ENCODE data around the gene DLGAP1. TPM values are rescaled to one million over a fixed set of nuclear protein-coding genes. Genes with fewer than 3 reads are reported as not detected.

The DLGAP1 gene
- total RNA-seq, 6 experiments from 2014 or later = 0.09 to 0.31 (median 0.18) TPM; not detected in 2

GRCh38 chr18:3502650-3503049 is 952.5 kb downstream of the DLGAP1 start:
- Histone ChIP-seq H3K4me3 (no peak overlapping the region), H3K27ac (no peak overlapping the region), H3K4me1 (peaks cover 0 to 4% (median 0%) of the 10 kb centered on the region in 4 donors), H3K36me3 (no peaks in the 10 kb centered on the region), H3K27me3 (no peaks in the 10 kb centered on the region), H3K9me3 (no peaks in the 10 kb centered on the region)
- WGBS (ENCODE audit: insufficient coverage, low coverage, low lambda C conversion rate, missing lambda C conversion rate) = 77% methylated on average over 4 of the region's 4 CpGs
- intact Hi-C loops (cut with DNase I) = no loop called here
- ATAC-seq = no peak
- TF ChIP-seq POLR2A (IDR thresholded peaks at IDR 0.05) (no peak), CTCF (IDR thresholded peaks at IDR 0.05) (no peak)
- no peak for DNase-seq

- peaks cover 0 to 4% (median 0%) of the 10 kb centered on the region in 4 donors for H3K4me1 ChIP-seq
- ATAC-seq = peak in 1 of 4 donors; percentile 42
- no peaks in the 10 kb centered on the region for H3K36me3 ChIP-seq
- no peak overlapping the region for H3K4me3 ChIP-seq
- TF ChIP-seq POLR2A (IDR thresholded peaks at IDR 0.05) = no peak
- no peak for TF ChIP-seq CTCF (IDR thresholded peaks at IDR 0.05)
- WGBS (ENCODE audit: insufficient coverage, low coverage, low lambda C conversion rate, missing lambda C conversion rate) = 32% methylated on average over 5 of the region's 5 CpGs
- no peak for DNase-seq
- no peaks in the 10 kb centered on the region for H3K27me3 ChIP-seq
- no peaks in the 10 kb centered on the region for H3K9me3 ChIP-seq
- no peak overlapping the region for H3K27ac ChIP-seq
- intact Hi-C loops (cut with DNase I) = no loop called here
Measured at GRCh38 chr18:3500016-3500415, 955.1 kb downstream of the DLGAP1 start.

DNA sequence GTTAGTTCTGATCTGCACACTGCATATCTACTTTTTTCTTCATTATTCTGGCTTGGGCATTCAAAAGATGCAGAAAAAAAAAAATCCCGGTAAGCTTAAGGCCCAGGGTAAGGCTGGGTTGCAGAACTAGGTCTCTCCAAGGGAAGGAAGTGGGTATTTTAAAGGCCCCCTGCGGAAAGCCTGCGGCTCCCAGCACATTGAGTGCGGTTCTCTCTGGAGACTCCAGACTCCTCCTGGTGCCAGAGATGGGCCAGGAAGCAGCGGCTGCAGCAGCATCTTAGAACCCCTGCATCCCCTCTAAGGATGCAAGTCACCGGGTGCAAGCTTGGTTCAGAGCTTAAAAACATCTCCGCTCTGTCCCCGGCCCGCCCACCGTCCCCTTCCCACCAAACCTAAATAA is 955.6 kb downstream of the DLGAP1 start:
- Histone ChIP-seq H3K9me3 (no peaks in the 10 kb centered on the region), H3K27ac (no peak overlapping the region), H3K36me3 (no peaks in the 10 kb centered on the region), H3K4me3 (peak overlapping the region; percentile 30 to 52 (median 38)), H3K27me3 (no peaks in the 10 kb centered on the region), H3K4me1 (peaks cover 0 to 4% (median 0%) of the 10 kb centered on the region in 4 donors)
- intact Hi-C loops (cut with DNase I) = no loop called here
- peak; percentile 30 to 41 (median 38) for ATAC-seq
- no peak for DNase-seq
- WGBS (ENCODE audit: insufficient coverage, low coverage, low lambda C conversion rate, missing lambda C conversion rate) = 19% methylated on average over 10 of the region's 10 CpGs
- TF ChIP-seq POLR2A (IDR thresholded peaks at IDR 0.05) (no peak), CTCF (IDR thresholded peaks at IDR 0.05) (no peak)

DNA sequence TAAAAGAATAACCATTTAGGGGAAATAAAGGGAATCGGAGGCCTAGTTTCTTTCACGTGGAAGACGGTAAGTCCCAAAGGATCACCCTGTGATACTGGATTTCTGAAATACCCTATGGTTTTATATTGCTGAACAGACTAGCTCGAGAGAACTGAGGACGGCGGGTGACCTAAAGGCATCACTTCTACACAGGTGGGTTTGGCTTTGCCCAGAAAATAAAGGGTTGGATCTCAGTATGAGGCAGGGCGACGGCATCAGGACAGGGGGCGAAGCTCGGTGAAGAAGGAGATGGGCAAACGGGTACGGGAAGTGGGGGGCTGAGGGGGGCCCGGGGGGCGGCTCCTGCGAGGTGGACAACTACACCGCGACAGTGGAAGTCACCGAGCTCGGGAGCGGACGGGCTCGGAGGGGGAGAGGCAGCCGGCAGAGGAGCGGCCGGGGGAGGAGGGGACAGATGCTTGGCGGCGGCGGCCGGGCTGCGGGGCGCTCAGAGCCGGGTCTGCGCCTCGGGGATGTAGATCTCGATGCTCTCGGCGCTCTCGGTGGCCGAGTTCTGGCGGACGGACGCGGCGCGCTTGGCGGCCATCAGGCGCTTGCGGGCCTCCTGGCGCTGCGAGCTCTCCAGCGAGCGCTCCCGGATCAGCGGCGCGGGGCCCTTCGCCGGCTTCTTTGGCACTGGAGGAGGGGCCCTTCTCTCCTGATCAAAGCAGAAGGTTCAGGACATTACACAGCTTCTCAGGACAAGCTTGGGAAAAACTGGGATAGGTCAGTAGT is 956.2 kb downstream of the DLGAP1 start:
- peak; percentile 68 to 79 (median 76) for ATAC-seq
- Histone ChIP-seq H3K36me3 (no peaks in the 10 kb centered on the region), H3K9me3 (no peaks in the 10 kb centered on the region), H3K4me1 (peaks cover 0 to 6% (median 0%) of the 10 kb centered on the region in 4 donors), H3K27ac (no peak overlapping the region), H3K27me3 (no peaks in the 10 kb centered on the region), H3K4me3 (peak overlapping the region; percentile 30 to 52 (median 38))
- 60% methylated on average over 10 of the region's 58 CpGs for WGBS (ENCODE audit: insufficient coverage, low coverage, low lambda C conversion rate, missing lambda C conversion rate)
- TF ChIP-seq CTCF (IDR thresholded peaks at IDR 0.05) (no peak), POLR2A (IDR thresholded peaks at IDR 0.05) (no peak)
- peak; percentile 37 to 58 (median 47) for DNase-seq
- intact Hi-C loops (cut with DNase I) = no loop called here

Measured in right lobe of liver (tissue), 6 donors.